Femur (tissue), 1 donor: ENCODE results near the gene CFAP99.

ENCODE experiments used
- DNase-seq: peaks from one replicate; pipeline ENCODE4 v3.0.0-alpha.2; 2017

CFAP99 gene

DNA sequence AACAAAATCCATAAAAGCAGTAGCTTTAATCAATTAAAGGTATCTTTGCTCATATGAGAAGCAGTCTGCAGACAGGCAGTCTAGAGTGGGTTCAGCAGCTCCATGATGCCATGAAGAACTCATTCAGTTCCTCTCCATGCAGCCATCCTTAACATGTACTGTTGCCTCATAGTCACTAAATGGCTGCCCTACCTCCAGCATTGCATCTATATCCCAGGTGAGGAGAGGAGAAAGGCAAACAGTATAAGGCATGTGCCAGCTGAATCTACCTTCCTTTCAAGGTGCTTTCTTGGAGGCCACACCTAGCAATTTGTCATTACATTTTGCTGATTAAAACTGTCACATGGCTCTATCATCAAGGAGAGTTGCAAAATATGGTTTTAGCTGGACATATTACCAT, 13.2 kb downstream of the CFAP99 start:
- DNase-seq, result no peak

DNA sequence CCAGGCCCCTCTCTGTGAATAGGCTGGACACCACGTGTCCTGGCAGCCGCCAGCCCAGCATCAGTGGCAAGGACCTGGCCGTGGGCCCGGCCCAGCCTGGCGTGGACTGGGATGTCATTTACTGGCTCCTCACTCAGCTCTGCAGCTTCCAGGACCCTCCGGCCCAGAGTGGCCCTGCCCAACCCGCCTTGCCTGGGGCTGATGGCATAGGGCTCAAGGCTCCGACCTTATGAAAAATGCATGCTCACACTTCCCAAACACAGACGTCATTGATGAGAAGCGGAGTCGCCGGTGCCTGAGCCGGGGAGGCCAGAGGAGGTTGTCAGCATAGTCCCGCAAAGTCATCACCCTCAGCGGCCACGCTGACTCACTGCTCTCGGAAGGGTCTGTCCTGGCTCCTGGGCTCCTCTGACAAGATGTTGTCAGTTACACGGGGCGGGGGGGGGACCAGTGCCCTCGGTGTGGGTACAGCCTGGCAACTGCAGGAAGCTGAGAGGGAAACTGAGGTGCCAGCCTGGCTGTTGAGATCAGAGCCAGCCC, 14.3 kb downstream of the CFAP99 start:
- DNase-seq, result no peak

DNA sequence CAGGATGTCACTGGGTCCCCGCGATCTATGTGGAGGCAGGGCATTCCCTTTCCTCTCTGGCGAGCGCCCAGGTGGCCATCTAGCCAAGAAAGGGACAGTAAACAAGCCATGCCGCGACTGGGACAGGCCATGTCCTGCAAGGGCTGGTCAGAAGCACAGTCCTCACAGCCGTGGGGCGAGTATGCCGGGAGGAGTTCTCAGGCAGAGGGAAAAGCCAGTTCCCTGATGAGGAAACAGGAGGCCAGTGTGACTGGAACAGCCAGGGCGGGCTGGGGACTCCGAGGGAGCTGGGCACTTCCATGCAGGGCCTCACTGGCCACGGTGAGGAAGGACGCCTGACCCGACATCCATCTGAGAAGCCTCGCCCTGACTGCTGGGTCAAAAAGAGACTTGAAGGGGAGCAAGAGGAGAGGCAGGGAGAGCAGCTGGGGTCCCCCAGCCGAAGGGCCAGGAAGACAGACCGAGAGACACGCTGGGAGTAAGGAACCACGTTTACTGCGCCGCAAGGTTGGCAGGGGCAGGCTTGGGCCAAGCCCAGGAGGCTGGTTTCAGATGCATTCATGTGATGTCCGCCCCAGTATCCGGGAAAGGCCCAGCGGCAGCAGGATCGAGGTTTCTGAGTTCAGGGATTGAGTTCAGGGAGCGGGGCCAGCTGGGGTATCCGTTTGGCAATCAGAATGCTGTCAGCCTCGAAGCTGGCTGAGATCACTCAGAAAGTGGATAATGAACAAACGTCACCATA, 15.0 kb downstream of the CFAP99 start:
- DNase-seq, result no peak

DNA sequence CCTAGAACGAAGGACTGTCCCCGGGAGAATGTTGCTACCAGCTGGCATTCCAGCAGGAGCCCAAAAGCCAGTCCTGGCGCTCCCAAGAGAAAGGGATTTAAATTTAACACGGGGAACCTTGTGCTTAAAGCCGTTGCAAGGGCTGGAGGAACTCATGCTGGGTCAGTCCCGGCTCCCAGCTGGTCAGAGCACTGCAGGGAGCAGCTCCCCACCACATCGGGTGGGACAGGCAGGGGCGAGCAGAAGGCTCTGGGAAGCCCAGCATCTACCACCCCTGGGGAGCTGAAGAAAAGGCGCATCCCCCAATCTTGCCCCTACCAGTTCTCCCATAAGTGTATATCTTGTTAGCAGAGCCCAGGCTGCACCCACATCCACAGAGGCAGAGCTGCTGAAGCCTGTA, 15.7 kb downstream of the CFAP99 start:
- no peak for DNase-seq

DNA sequence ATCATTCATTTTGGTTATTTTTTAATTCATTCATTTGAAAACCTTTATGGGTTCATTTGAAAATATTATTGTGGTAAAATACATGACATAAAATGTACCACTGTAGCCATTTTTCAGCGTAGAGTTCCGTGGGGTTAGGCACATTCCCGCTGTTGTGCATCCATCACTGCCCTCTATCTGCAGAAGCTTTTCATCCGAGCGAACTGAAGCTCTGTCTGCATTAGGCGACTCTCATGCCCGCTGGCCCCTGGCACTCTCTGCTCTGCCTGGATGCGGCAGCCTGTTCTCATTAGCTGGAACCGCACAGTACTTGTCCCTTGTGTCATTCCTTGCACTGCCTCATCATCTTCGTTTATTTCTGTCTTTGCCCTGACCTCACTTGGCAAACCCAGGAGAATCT, 17.5 kb downstream of the CFAP99 start:
- no peak for DNase-seq

DNA sequence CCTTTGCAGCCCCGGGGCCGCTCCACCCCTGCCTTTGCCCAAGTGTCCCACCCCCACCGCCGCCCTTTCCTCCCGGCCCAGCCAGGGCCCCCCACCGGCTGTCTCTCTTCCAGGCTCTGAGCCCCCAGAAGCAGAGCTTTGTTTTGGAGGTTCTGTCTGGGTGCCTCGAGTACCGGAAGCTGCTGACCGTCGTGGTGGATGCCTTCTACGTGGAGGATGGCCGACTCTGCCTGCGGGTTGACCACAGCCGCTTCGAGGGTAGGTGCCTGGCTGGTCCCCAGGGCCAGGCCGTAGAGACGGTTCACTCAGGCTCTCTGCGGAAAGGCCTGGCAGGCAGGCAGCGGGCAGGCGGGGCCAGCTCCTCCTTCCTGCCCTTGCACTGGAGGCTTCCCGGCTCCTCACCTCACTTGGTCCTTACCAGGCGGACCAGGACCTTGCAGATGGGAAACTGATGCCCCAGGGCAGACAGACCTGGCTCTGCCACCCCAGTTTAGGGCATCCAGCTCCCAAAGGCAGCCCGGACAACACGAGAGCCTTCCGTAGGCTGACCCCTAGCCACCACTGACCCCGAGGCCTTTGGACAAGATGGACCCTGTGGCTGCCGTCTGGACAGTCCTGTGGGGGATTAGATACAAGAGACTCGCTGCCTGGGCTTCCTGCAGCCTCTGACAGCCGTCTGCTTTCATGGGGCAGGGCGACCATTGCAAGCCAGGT, 18.2 kb downstream of the CFAP99 start:
- DNase-seq, result no peak

DNA sequence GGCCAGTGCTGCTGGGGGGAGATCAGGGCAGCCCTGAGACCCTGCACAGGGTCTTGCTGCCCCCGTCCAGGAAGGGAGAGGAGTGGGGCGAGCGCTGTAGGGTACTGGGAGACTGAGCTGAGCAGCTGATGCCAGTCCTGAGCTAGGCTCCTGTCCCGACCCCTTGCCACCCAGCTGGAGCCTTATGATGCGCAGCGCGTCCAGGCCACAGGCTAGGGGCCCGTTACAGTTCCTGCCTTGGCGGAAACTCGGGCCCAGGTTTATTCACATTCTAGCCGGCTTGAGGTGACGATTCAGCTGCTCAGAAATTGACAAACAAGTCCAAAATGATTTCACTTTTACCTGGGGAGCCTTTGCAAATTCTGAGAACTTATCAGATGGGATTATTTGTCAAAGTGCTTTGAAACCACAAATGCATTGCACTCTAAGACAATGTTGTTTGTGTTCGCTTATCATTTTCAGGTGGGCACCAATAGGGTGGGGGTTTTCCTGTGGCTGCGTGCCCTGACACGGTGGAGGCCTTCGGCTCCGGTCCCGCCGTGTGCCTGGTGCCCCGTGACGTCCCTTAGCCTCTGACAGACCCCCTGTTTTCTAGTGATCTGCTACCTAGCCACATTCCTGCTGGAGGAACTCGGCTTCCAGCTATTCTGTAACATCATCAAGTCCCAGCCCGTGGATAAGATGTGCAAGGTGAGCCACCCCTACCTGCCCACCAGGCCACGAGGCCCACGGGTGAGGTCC, 18.9 kb downstream of the CFAP99 start:
- no peak for DNase-seq

DNA sequence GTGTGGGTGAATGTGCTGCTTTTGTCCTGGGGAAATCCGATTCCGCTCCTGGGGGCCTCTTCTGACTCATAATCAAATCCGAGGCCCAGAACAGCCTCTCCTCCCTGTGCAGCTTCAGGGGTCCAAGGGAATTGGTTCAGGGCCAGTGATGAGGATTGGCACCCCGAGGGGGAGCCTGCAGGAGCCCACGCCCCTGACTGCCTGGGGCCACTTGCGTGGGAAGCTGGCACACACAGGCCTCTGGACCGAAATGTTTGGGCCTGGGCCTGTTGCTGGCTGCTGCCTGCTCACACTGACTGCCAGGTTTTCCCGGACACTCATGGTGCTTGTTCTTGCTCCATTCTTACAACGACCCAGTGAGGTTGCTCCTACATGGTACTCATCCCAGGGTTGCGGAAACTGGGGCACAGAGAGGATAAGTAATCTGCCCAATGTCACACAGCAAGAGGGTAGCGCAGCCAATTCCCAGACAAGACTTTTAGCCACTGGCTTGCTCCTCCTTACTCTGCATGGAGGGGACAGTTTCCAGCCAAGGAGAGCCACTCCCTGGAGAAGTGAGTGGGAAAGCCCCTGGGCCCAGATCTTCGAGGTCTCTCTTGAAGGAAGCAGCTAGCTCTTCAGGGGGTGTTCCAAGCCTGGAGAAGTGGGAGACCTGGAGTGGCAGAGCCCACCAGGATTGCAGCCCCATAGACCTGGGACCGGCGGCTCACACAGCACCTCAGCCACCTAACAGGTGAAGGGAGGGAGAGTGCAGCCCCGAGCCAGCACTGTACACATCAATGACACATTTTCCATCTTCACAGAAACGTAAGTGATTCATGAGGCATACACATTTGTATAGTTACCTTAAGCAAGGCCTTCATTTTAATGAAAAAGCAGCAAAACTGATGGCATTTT, 20.3 kb downstream of the CFAP99 start:
- no peak for DNase-seq

DNA sequence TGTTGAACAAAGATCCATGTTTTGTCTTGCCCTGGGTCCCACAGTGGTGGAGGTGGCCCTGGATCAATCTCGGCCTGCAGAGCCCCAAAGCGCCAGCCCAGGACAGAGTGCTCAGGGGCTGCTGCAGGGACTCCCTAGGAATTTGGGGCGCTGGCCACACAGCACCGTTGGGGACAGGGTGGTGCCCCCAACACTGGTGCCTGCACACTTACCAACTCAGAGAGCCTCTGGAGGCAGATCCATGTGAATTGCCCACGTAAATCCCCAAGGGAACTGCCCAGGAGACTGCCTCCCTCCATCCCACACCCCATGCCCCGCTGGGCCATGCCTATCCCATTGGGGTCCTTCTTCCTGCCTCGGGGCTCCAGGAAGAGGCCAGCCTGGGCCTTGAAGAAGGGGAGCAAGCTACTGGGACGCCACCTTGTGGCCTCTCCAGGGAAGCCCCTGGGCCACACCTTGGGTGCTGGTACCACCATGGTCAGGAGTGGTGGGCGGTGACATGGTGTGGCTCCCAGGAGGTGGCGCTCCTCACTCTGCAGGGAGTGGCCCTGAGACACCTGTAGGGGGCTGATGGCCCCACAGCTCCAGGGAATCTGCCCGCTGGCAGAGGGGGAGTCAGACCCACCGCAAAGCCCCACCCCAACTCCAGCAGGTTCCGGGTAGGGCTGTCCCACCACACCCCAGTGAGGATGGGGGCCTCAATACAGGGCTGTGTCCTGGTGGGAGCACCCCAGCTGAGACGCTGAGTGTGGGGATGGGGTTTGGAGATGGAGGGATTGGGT, 22.8 kb downstream of the CFAP99 start:
- peak; percentile 50 for DNase-seq

DNA sequence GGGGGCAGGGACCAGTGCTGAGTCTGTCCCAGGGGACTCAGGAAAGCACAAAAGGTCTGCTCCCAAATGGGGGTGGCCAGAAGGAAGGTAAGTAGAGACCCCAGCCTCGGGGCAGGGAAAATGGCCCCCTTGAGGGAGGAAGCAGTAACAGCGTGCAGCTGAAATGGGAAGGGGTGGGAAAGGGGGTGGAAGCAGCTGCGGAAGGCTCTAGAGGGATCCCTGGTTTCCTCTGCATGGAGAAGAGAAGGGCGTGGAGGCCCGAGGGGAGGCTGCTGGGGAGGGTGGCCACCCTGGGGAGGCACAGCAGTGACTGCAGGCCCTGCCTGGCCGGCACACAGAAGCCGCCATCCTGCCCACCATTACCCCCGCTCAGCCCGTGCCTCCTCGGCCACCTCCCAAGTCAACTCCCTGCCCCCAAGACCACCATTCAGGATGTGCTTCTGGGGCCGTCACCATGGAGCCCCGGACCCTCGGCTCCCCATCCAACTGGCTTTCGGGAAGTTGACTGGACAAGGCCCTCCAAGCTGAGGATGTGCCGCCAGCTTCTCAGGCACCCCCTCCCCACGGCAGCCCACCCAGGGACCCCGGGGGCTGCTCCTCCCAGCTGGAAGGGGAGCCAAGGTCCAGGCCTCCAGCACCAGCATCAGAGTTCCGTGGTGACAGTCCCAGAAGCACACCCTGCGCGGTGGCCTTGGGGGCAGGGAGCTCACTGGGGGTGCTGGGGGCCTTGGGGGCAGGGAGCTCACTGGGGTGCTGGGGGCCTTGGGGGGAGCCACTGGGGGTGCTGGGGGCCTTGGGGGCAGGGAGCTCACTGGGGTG, 23.6 kb downstream of the CFAP99 start:
- DNase-seq, result no peak

DNA sequence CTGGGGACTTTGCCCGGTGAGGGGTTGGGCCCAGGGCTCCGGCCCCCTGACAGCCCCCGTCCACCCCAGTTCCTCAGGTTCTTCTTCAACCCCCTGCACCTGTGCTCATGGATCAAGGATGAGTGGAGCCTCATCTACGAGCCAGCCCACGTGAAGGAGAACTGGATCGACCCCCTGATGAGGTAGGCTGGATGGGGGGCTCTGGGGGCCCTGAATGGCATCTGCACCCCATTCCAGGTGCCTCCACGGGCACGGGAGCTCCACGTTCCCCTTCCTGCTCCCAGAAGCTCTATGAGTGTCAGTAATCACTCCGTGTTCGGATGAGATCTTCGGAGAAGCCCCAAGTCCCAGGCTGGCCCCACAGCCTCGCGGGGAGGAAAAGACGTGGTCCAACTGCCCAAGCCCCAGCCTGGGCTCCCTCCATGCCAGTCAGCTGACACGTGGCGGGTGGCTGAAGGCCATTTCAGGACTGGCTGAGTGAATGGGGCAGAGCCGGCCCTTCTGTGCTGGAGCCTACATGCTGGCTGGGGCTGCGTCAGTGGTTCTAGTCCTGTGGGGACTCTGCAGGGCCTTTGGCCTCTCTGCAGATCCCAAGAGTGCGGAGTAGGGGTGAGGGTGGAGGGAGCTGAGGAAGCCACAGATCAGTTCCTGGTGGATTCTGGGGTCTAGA, 24.4 kb downstream of the CFAP99 start:
- DNase-seq, result no peak

DNA sequence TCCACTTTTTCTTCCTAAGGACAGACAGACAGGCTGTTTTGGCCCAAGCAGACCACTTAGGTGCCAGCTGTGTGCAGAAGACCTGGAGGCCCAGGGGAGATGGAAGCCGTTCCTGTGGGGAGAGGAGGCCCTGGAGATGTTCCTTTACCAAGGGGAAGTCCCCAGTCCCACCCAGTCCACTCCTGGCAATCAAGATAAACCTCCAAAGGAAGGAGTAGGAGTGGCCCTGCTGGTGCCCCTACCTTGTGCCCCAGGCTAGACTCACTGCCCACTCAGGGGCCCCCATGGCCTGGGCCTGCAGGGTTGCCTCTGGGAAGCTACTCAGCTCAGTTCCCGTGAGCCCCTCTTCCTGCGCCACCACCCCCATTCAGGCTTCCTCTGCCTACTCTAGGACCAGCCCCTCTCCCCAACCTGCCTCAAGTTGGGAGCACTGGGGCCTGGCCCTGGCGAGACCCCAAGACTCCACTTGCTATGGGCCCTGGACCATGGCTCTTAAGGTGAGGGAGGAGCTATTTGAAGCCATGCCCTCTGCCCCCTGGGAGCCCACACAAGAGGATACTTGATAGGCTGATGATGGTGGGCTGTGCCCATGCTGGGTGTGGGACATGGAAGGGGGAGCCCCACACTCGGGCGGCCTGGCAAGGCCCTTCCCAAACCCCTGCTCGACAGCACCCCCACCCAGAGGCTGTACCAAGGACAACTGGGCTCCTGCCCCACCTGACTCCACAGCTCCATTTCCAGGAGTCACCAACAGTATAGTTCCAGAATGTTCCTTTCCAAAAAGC, 25.4 kb downstream of the CFAP99 start:
- no peak for DNase-seq

DNA sequence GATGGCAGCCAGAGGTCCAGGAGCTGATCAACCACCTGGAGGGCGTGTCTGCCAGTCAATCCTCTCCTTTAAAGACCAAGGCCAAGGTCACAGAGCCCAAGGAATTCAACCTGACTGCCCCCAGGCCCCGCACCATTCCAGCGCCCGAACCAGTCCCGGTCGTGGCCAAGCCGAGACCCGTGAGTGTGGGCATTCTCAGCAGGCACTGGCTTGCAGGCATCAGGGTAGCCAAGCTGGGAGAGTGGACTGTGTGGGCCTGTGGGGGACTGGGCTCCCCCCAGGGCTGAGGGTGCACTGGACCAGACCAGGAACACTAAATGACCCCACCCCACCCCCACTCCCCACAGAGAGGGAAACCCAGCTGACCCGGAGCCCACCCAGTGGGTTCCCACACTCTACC, 26.4 kb downstream of the CFAP99 start:
- DNase-seq, result no peak

DNA sequence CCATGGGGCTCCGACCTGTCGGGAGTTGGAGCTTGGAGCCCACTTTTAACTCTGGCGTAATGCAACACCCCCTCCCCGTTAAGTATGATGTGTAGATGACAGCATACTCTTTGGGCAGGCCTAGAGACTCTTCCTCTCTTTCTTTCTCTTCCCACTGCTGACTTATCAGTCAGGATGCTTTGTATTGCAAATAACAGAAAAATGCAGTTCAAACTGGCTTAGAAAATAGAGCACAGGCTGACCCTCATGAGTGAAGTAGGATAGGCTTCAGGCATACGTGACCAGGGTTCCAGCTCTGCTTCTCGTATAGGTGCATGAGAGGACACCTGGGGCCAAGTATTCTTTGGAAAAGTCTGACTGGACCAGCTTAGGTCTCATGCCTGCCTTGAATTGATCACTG, 26.8 kb downstream of the CFAP99 start:
- DNase-seq, result no peak

DNA sequence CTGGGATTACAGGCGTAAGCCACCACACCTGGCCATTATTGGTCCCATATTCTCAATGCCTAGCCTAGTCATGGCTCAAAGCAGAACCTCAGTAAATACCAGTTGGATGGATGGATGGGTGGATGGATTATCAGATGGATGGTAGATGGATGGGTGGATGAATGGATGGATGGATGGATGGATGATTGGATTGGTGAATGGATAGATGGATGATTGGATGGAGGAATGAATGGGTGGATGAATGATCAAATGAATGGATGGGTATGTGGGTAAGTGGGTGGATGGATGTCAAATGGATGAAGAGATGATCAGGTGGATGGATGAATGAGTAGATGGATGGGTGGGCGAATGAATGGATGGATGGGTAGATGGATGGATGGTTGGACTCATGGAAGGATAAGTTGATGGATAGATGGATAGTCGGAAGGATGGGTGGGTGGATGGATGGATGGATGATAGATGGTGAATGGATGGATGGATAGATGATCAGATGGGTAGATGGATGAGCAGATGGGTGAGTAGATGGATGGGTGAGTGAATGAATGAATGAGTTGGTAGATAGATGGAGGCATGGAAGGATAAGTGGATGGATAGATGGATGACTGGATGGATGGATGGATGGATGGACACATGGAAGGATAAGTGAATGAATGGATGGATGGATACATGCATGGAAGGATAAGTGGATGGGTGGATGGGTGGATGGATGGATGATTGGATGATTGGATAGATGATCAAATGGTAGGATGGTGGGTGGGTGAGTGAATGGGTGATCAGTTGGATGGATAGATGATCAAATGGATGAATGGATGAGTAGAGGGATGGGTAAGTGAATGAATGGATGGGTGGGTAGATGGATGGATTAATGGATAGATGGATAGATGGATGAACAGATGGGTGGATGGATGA, 28.2 kb downstream of the CFAP99 start:
- DNase-seq, result no peak

DNA sequence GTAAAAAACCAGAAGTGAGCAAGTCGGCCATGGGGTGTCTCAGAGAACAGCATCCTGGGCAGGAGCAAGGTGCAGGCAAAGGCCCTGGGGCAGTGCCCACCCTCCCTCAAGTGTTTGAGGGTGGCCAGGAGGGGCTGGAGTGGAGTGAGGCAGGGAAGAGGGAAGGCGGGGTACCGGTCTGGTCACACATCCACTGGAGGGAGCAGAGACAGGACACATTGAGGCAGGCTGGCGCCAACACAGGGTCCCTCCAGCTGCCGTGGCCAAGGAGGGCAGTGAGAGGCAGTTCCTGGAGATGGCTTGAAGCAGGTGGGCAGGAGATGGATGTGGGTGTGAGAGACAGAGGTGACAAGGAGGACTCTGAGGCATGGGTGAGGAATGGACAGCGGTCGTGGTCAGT, 29.8 kb downstream of the CFAP99 start:
- DNase-seq, result no peak

DNA sequence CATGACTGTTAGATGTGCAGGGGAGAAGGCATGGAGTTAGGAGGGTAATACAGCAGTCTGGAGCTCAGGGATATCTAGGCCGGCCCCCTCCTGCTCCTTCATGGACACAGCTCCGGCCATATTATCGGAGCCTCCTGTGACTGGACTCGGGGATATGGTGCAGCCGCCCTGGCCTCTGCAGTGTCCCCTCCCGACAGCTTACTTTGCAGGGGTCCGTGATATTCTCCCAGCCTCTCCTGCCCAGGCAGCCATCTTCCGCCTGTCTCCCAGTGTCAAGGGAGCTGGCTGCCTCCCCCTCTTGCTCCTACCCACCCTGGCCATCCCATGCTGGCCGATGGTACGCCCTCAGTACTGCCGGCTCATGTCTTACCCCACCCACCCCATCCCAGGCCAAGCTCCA, 30.3 kb downstream of the CFAP99 start:
- DNase-seq, result no peak
